Measurements from ENCODE around the gene ISL1. TPM values are rescaled to one million over a fixed set of nuclear protein-coding genes. Genes with fewer than 3 reads are reported as not detected.

ISL1 gene
- total RNA-seq, 4 donors from 2014 or later: 0.63 TPM; not detected in 3

DNA sequence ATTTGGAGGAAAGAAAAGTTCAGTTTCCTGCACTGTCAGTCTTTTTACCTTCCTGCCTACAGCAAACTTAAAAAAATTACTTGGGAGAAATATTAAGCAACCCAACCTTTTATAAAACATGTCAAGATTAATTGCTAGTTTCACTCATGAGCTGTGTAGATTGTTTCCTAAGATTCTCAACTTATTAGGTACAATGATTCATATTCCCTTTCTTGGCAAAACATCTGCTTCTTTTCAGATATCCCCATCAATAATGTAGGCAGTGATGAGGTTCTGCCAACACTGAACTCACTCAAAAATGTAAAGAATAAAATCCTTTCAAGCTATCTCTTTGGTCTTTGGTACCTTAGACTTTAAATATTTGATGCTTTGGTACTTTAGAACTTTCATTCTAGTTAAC lies 56.0 kb downstream of the ISL1 start:
- Histone ChIP-seq H3K4me3 (replicated peaks in 1 of 3) (no peak overlapping the region), H3K4me1 (no peaks in the 10 kb centered on the region), H3K27me3 (no peaks in the 10 kb centered on the region), H3K36me3 (no peaks in the 10 kb centered on the region), H3K27ac (no peak overlapping the region), H3K9me3 (no peaks in the 10 kb centered on the region)
- intact Hi-C loops (cut with DNase I): no loop called here
- DNase-seq: no peak
- TF ChIP-seq, protein P1, sequence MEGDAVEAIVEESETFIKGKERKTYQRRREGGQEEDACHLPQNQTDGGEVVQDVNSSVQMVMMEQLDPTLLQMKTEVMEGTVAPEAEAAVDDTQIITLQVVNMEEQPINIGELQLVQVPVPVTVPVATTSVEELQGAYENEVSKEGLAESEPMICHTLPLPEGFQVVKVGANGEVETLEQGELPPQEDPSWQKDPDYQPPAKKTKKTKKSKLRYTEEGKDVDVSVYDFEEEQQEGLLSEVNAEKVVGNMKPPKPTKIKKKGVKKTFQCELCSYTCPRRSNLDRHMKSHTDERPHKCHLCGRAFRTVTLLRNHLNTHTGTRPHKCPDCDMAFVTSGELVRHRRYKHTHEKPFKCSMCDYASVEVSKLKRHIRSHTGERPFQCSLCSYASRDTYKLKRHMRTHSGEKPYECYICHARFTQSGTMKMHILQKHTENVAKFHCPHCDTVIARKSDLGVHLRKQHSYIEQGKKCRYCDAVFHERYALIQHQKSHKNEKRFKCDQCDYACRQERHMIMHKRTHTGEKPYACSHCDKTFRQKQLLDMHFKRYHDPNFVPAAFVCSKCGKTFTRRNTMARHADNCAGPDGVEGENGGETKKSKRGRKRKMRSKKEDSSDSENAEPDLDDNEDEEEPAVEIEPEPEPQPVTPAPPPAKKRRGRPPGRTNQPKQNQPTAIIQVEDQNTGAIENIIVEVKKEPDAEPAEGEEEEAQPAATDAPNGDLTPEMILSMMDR (IDR thresholded peaks at IDR 0.05): no peak
- no peak for TF ChIP-seq POLR2A (IDR thresholded peaks at IDR 0.05)

Measured in thyroid gland (tissue), 4 donors.